ENCODE data around the gene MMD2.

The MMD2 gene

DNA sequence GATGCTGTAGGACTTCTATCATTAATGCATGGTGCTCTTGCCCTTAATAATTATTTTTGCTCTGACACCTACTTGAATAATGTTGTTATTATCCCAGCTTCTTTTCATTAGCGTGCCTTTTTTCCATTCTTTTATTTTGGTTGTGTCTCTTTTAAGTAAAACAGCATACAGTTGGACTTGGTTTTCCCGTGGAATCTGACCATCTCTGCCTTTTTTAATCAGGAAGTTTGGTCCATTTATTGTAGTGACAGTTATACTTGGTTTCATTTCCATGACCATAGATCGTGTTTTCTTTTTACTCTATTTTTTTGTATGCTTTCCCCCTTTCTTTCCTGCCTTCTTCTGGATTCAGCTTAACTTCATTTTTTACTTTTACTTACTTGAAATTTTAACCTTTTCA, 101.8 kb downstream of the MMD2 start:
- no peak for TF ChIP-seq CTCF (IDR thresholded peaks at IDR 0.05; ENCODE audit: insufficient read depth, low read depth, low read length, missing control alignments)
- no peak for DNase-seq (ENCODE audit: low read depth)
- H3K4me3 ChIP-seq (ENCODE audit: low read length) = no peak overlapping the region

- no peak overlapping the region for H3K4me3 ChIP-seq (ENCODE audit: low read length)
- no peak for DNase-seq (ENCODE audit: low read depth)
- no peak for TF ChIP-seq CTCF (IDR thresholded peaks at IDR 0.05; ENCODE audit: insufficient read depth, low read depth, low read length, missing control alignments)
These were observed 102.5 kb downstream of the MMD2 start for GRCh38 chr7:4856336-4857057.
